Measurements from ENCODE around the gene LAMTOR4. TPM values are rescaled to one million over a fixed set of nuclear protein-coding genes. Genes with fewer than 3 reads are reported as not detected.

Gene LAMTOR4
- total and polyA plus RNA-seq, 2 of the 13 experiments (the other 11 are each of a cell fraction or from before 2014, with no cell fraction given), result 115 to 118 TPM

DNA sequence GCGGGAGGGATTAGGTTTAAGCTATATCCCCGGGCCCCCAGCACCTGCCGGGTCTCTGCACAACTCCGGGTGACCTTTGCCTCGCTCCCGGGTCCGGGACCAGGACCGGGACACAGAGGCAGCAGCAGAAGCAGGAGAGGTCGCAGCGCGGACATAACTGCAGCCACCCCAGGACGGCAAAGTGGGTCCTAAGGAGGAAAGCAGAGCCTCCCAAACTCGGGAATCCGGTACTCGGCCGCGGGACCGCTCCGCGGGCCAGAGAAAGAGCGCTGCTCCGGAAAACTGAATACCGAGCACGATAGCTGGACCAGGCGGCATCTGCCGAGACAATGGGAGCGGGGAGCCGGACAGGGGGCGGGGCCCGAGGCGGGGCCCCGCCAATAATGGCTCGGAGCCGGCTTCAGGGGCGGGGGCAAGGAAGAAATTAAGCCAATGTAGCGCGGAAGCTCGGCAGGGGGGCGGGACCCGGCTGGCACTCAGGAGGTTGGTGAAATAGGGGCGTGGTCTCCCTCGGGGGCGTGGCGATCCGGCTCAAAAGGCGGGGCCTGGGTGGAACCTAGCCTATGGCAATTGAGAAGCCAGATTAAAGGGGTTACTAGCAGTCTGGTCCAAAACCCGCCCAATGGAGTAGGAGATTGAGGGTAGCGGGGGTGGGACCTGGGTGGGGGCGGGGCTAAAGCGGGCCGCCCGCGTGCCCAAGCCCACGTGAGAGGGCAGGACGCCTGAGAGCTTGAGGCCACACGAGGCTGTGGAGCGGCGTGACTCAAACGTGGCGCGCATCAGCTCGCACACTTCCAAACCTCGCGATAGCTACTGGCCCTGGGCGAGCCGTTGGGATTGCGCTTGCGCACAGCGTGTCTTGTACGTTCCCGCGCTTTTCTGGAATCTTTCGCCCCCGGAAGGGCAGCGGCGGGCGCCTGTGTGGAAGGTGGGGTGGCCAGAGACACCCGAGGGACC is 28.6 kb downstream of the LAMTOR4 start, which contains the start of the genes GPC2 and STAG3 (continued):
- TF ChIP-seq, protein P1, sequence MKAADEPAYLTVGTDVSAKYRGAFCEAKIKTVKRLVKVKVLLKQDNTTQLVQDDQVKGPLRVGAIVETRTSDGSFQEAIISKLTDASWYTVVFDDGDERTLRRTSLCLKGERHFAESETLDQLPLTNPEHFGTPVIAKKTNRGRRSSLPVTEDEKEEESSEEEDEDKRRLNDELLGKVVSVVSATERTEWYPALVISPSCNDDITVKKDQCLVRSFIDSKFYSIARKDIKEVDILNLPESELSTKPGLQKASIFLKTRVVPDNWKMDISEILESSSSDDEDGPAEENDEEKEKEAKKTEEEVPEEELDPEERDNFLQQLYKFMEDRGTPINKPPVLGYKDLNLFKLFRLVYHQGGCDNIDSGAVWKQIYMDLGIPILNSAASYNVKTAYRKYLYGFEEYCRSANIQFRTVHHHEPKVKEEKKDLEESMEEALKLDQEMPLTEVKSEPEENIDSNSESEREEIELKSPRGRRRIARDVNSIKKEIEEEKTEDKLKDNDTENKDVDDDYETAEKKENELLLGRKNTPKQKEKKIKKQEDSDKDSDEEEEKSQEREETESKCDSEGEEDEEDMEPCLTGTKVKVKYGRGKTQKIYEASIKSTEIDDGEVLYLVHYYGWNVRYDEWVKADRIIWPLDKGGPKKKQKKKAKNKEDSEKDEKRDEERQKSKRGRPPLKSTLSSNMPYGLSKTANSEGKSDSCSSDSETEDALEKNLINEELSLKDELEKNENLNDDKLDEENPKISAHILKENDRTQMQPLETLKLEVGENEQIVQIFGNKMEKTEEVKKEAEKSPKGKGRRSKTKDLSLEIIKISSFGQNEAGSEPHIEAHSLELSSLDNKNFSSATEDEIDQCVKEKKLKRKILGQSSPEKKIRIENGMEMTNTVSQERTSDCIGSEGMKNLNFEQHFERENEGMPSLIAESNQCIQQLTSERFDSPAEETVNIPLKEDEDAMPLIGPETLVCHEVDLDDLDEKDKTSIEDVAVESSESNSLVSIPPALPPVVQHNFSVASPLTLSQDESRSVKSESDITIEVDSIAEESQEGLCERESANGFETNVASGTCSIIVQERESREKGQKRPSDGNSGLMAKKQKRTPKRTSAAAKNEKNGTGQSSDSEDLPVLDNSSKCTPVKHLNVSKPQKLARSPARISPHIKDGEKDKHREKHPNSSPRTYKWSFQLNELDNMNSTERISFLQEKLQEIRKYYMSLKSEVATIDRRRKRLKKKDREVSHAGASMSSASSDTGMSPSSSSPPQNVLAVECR (CRISPR knock-in tag; IDR thresholded peaks at IDR 0.05; ENCODE audit: borderline replicate concordance), result peak; percentile 45; the same call in 1 of the 2 replicates
- 0 out of 2 replicates have a peak, but pooled peaks have one; percentile 73 for TF ChIP-seq NFKB2 (CRISPR knock-in tag; IDR thresholded peaks at IDR 0.05; ENCODE audit: borderline replicate concordance)
- TF ChIP-seq ZNF672 (CRISPR knock-in tag; IDR thresholded peaks at IDR 0.05), result no peak
- no peak for TF ChIP-seq ZNF879 (CRISPR knock-in tag; IDR thresholded peaks at IDR 0.05)
- TF ChIP-seq GZF1 (CRISPR knock-in tag; IDR thresholded peaks at IDR 0.05), result no peak
- TF ChIP-seq, protein P2, sequence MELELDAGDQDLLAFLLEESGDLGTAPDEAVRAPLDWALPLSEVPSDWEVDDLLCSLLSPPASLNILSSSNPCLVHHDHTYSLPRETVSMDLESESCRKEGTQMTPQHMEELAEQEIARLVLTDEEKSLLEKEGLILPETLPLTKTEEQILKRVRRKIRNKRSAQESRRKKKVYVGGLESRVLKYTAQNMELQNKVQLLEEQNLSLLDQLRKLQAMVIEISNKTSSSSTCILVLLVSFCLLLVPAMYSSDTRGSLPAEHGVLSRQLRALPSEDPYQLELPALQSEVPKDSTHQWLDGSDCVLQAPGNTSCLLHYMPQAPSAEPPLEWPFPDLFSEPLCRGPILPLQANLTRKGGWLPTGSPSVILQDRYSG (CRISPR knock-in tag; IDR thresholded peaks at IDR 0.05), result no peak
- TF ChIP-seq SNAI1 (CRISPR knock-in tag; IDR thresholded peaks at IDR 0.05; ENCODE audit: borderline replicate concordance), result no peak
- TF ChIP-seq, protein P3, sequence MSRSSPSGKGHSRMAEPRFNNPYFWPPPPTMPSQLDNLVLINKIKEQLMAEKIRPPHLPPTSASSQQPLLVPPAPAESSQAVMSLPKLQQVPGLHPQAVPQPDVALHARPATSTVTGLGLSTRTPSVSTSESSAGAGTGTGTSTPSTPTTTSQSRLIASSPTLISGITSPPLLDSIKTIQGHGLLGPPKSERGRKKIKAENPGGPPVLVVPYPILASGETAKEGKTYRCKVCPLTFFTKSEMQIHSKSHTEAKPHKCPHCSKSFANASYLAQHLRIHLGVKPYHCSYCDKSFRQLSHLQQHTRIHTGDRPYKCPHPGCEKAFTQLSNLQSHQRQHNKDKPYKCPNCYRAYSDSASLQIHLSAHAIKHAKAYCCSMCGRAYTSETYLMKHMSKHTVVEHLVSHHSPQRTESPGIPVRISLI (CRISPR knock-in tag; IDR thresholded peaks at IDR 0.05; ENCODE audit: borderline replicate concordance), result no peak
- no peak for TF ChIP-seq SNAPC2 (CRISPR knock-in tag; IDR thresholded peaks at IDR 0.05)
- no peak for TF ChIP-seq CBX1 (IDR thresholded peaks at IDR 0.05; ENCODE audit: low read depth)
- TF ChIP-seq CBX2 (IDR thresholded peaks at IDR 0.05; ENCODE audit: low read depth, low read length), result no peak
- TF ChIP-seq CBX2 (CRISPR knock-in tag; IDR thresholded peaks at IDR 0.05; ENCODE audit: low read depth), result 0 out of 2 replicates have a peak, but pooled peaks have one; percentile 54
- no peak for TF ChIP-seq NR2F2 (IDR thresholded peaks at IDR 0.05; ENCODE audit: borderline replicate concordance, low read depth)
- TF ChIP-seq, protein P4, sequence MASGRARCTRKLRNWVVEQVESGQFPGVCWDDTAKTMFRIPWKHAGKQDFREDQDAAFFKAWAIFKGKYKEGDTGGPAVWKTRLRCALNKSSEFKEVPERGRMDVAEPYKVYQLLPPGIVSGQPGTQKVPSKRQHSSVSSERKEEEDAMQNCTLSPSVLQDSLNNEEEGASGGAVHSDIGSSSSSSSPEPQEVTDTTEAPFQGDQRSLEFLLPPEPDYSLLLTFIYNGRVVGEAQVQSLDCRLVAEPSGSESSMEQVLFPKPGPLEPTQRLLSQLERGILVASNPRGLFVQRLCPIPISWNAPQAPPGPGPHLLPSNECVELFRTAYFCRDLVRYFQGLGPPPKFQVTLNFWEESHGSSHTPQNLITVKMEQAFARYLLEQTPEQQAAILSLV (CRISPR knock-in tag; IDR thresholded peaks at IDR 0.05; ENCODE audit: borderline replicate concordance), result peak; percentile 47; the same call in 1 of the 2 replicates
- TF ChIP-seq PAX8 (CRISPR knock-in tag; IDR thresholded peaks at IDR 0.05; ENCODE audit: borderline replicate concordance), result no peak
